WTC11 (cell line): Measurements from ENCODE around the gene RASGRF1.

ENCODE experiments used
- CBFB ChIP-seq: sonication (generic); formaldehyde crosslinking; IDR thresholded peaks from 2 replicates; pipeline ENCODE4 v1.8.1; 2022; ENCODE audit warnings: mild to moderate bottlenecking, low read depth, missing genetic modification reagents
- JUN ChIP-seq: sonication (generic); formaldehyde crosslinking; IDR thresholded peaks from 2 replicates; pipeline ENCODE4 v1.8.0; 2023; ENCODE audit warnings: mild to moderate bottlenecking, missing genetic modification reagents
- MXD4 ChIP-seq: fragments of 250-450 bp; sonication (Bioruptor Pico); IDR thresholded peaks from 2 replicates; pipeline ENCODE4 v1.8.0; 2021; ENCODE audit warnings: mild to moderate bottlenecking, moderate library complexity, borderline replicate concordance
- NFYB ChIP-seq: sonication (generic); formaldehyde crosslinking; conservative IDR thresholded peaks from 2 replicates; pipeline ENCODE4 v1.8.0; 2022; ENCODE audit warnings: low read depth, missing genetic modification reagents
- SMAD3 ChIP-seq: sonication (generic); formaldehyde crosslinking; IDR thresholded peaks from 2 replicates; pipeline ENCODE4 v1.8.0; 2022; ENCODE audit warnings: missing genetic modification reagents, mild to moderate bottlenecking, borderline replicate concordance
- TP53 ChIP-seq: sonication (generic); formaldehyde crosslinking; IDR thresholded peaks from 2 replicates; pipeline ENCODE4 v1.8.1; 2023; ENCODE audit warnings: mild to moderate bottlenecking, missing genetic modification reagents
- ZNF121 ChIP-seq: sonication (generic); formaldehyde crosslinking; IDR thresholded peaks from 2 replicates; pipeline ENCODE4 v1.8.0; 2023; ENCODE audit warnings: missing genetic modification reagents
- TF ChIP-seq, protein P1 (sequence below): fragments of 200-600 bp; IDR thresholded peaks from 2 replicates; pipeline ENCODE4 v1.8.0; 2022; ENCODE audit warnings: antibody characterized with exemption
- TF ChIP-seq, protein P2 (sequence below): sonication (generic); formaldehyde crosslinking; IDR thresholded peaks from 2 replicates; pipeline ENCODE4 v1.8.1; 2022; ENCODE audit warnings: low read depth, missing genetic modification reagents, borderline replicate concordance
- TF ChIP-seq, protein P3 (sequence below): sonication (generic); formaldehyde crosslinking; IDR thresholded peaks from 2 replicates; pipeline ENCODE4 v1.8.0; 2022; ENCODE audit warnings: mild to moderate bottlenecking, missing genetic modification reagents
- TF ChIP-seq, protein P4 (sequence below): sonication (generic); formaldehyde crosslinking; IDR thresholded peaks from 2 replicates; pipeline ENCODE4 v1.8.1; 2023; ENCODE audit warnings: mild to moderate bottlenecking, moderate library complexity, missing genetic modification reagents
- TF ChIP-seq, protein P5 (sequence below): sonication (generic); formaldehyde crosslinking; IDR thresholded peaks from 2 replicates; pipeline ENCODE4 v1.8.0; 2022; ENCODE audit warnings: mild to moderate bottlenecking, missing genetic modification reagents
- TF ChIP-seq, protein P6 (sequence below): sonication (generic); formaldehyde crosslinking; IDR thresholded peaks from 2 replicates; pipeline ENCODE4 v1.8.1; 2023; ENCODE audit warnings: mild to moderate bottlenecking, missing genetic modification reagents, moderate library complexity
- TF ChIP-seq, protein P7 (sequence below): sonication (generic); formaldehyde crosslinking; IDR thresholded peaks from 2 replicates; pipeline ENCODE4 v1.8.0; 2022; ENCODE audit warnings: missing genetic modification reagents

DNA sequence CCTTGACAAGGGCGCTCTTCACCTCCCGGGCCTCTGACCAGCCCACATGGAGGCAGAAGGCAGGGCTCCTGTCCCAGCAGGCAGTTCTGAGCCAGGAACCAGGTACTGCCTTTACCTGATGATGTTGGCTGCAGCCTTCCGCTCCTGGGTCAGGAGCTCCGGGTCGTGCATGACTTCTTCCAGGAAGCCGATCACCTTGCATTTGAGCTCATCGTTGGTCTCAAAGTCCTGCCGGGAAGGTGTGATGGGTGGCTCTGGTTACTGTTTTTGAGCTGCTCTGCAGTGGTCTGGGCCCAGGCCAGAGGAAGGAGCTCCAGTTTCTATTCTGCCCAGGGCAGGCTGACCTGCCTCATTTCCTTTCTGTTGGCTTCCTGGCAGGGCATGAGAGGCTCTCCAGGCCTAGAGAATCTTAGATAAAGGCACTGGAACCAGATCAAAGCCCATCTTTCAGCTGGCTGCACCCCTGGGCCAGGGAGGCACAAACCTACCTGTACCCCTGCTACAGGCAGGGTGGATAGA is 92.5 kb downstream of the RASGRF1 start:
- TF ChIP-seq NFYB (CRISPR knock-in tag): no peak
- no peak for TF ChIP-seq JUN (CRISPR knock-in tag)
- no peak for TF ChIP-seq CBFB
- TF ChIP-seq, protein P1, sequence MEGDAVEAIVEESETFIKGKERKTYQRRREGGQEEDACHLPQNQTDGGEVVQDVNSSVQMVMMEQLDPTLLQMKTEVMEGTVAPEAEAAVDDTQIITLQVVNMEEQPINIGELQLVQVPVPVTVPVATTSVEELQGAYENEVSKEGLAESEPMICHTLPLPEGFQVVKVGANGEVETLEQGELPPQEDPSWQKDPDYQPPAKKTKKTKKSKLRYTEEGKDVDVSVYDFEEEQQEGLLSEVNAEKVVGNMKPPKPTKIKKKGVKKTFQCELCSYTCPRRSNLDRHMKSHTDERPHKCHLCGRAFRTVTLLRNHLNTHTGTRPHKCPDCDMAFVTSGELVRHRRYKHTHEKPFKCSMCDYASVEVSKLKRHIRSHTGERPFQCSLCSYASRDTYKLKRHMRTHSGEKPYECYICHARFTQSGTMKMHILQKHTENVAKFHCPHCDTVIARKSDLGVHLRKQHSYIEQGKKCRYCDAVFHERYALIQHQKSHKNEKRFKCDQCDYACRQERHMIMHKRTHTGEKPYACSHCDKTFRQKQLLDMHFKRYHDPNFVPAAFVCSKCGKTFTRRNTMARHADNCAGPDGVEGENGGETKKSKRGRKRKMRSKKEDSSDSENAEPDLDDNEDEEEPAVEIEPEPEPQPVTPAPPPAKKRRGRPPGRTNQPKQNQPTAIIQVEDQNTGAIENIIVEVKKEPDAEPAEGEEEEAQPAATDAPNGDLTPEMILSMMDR: no peak
- TF ChIP-seq, protein P2, sequence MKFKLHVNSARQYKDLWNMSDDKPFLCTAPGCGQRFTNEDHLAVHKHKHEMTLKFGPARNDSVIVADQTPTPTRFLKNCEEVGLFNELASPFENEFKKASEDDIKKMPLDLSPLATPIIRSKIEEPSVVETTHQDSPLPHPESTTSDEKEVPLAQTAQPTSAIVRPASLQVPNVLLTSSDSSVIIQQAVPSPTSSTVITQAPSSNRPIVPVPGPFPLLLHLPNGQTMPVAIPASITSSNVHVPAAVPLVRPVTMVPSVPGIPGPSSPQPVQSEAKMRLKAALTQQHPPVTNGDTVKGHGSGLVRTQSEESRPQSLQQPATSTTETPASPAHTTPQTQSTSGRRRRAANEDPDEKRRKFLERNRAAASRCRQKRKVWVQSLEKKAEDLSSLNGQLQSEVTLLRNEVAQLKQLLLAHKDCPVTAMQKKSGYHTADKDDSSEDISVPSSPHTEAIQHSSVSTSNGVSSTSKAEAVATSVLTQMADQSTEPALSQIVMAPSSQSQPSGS (CRISPR knock-in tag): no peak
- no peak for TF ChIP-seq TP53 (CRISPR knock-in tag)
- no peak for TF ChIP-seq ZNF121 (CRISPR knock-in tag)
- TF ChIP-seq, protein P3, sequence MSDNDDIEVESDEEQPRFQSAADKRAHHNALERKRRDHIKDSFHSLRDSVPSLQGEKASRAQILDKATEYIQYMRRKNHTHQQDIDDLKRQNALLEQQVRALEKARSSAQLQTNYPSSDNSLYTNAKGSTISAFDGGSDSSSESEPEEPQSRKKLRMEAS (CRISPR knock-in tag): no peak
- no peak for TF ChIP-seq SMAD3 (CRISPR knock-in tag)
- TF ChIP-seq MXD4 (CRISPR knock-in tag): no peak
- TF ChIP-seq, protein P4, sequence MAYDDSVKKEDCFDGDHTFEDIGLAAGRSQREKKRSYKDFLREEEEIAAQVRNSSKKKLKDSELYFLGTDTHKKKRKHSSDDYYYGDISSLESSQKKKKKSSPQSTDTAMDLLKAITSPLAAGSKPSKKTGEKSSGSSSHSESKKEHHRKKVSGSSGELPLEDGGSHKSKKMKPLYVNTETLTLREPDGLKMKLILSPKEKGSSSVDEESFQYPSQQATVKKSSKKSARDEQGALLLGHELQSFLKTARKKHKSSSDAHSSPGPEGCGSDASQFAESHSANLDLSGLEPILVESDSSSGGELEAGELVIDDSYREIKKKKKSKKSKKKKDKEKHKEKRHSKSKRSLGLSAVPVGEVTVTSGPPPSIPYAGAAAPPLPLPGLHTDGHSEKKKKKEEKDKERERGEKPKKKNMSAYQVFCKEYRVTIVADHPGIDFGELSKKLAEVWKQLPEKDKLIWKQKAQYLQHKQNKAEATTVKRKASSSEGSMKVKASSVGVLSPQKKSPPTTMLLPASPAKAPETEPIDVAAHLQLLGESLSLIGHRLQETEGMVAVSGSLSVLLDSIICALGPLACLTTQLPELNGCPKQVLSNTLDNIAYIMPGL (CRISPR knock-in tag): no peak
- TF ChIP-seq, protein P5, sequence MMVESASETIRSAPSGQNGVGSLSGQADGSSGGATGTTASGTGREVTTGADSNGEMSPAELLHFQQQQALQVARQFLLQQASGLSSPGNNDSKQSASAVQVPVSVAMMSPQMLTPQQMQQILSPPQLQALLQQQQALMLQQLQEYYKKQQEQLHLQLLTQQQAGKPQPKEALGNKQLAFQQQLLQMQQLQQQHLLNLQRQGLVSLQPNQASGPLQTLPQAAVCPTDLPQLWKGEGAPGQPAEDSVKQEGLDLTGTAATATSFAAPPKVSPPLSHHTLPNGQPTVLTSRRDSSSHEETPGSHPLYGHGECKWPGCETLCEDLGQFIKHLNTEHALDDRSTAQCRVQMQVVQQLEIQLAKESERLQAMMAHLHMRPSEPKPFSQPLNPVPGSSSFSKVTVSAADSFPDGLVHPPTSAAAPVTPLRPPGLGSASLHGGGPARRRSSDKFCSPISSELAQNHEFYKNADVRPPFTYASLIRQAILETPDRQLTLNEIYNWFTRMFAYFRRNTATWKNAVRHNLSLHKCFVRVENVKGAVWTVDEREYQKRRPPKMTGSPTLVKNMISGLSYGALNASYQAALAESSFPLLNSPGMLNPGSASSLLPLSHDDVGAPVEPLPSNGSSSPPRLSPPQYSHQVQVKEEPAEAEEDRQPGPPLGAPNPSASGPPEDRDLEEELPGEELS (CRISPR knock-in tag): no peak
- TF ChIP-seq, protein P6, sequence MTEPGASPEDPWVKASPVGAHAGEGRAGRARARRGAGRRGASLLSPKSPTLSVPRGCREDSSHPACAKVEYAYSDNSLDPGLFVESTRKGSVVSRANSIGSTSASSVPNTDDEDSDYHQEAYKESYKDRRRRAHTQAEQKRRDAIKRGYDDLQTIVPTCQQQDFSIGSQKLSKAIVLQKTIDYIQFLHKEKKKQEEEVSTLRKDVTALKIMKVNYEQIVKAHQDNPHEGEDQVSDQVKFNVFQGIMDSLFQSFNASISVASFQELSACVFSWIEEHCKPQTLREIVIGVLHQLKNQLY (CRISPR knock-in tag): no peak
- TF ChIP-seq, protein P7, sequence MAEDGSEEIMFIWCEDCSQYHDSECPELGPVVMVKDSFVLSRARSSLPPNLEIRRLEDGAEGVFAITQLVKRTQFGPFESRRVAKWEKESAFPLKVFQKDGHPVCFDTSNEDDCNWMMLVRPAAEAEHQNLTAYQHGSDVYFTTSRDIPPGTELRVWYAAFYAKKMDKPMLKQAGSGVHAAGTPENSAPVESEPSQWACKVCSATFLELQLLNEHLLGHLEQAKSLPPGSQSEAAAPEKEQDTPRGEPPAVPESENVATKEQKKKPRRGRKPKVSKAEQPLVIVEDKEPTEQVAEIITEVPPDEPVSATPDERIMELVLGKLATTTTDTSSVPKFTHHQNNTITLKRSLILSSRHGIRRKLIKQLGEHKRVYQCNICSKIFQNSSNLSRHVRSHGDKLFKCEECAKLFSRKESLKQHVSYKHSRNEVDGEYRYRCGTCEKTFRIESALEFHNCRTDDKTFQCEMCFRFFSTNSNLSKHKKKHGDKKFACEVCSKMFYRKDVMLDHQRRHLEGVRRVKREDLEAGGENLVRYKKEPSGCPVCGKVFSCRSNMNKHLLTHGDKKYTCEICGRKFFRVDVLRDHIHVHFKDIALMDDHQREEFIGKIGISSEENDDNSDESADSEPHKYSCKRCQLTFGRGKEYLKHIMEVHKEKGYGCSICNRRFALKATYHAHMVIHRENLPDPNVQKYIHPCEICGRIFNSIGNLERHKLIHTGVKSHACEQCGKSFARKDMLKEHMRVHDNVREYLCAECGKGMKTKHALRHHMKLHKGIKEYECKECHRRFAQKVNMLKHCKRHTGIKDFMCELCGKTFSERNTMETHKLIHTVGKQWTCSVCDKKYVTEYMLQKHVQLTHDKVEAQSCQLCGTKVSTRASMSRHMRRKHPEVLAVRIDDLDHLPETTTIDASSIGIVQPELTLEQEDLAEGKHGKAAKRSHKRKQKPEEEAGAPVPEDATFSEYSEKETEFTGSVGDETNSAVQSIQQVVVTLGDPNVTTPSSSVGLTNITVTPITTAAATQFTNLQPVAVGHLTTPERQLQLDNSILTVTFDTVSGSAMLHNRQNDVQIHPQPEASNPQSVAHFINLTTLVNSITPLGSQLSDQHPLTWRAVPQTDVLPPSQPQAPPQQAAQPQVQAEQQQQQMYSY (CRISPR knock-in tag): no peak
